HEK293 (cell line): ENCODE measurements around the gene ATXN10.

Source experiments
- CTCF ChIP-seq: fragments of 450-650 bp; formaldehyde crosslinking; IDR thresholded peaks from 2 replicates; pipeline ENCODE4 v1.5.1; 2016; ENCODE audit warnings: missing biosample characterization, missing genetic modification characterization
- SP7 ChIP-seq: fragments of 450-650 bp; formaldehyde crosslinking; IDR thresholded peaks from 2 replicates; pipeline ENCODE4 v1.5.1; 2016; ENCODE audit warnings: missing biosample characterization, missing genetic modification characterization
- ZNF266 ChIP-seq: fragments of 450-650 bp; formaldehyde crosslinking; IDR thresholded peaks from 2 replicates; pipeline ENCODE4 v1.5.1; 2016; ENCODE audit warnings: missing biosample characterization, missing genetic modification characterization, low read depth
- ZNF677 ChIP-seq: fragments of 450-650 bp; IDR thresholded peaks from 2 replicates; pipeline ENCODE4 v1.5.0; 2018; ENCODE audit warnings: missing biosample characterization, mild to moderate bottlenecking, missing genetic modification characterization, moderate library complexity
- ZNF707 ChIP-seq: fragments of 450-650 bp; formaldehyde crosslinking; IDR thresholded peaks from 2 replicates; pipeline ENCODE4 v1.5.1; 2016; ENCODE audit warnings: missing biosample characterization, missing genetic modification characterization

- TF ChIP-seq ZNF707: no peak
- no peak for TF ChIP-seq CTCF (tag by site-specific recombination)
- no peak for TF ChIP-seq ZNF266 (tag by site-specific recombination)
- no peak for TF ChIP-seq ZNF677 (tag by site-specific recombination)
- TF ChIP-seq SP7: no peak
These were observed 32.5 kb upstream of the ATXN10 start for GRCh38 chr22:45638834-45639746.
